Midbrain (tissue), 1 donor: Measurements from ENCODE around the gene NDP.
A peak's percentile ranks its signal among the peaks of the same experiment; 100 is the strongest.
"Not testable (repeated sequence)": the region's sequence is repeated elsewhere in the genome, so short reads cannot be mapped to it uniquely, and the experiment has no call there.

Source experiments
- DNase-seq: peaks from one replicate; lab custom pipeline; 2025; lab: John Stamatoyannopoulos, UW

The NDP gene

GRCh38 chrX:43970528-43970927 is 2.7 kb downstream of the NDP start:
- DNase-seq = no peak

- peak; percentile 47 for DNase-seq
Measured at GRCh38 chrX:43969504-43970501, 3.4 kb downstream of the NDP start.

DNA sequence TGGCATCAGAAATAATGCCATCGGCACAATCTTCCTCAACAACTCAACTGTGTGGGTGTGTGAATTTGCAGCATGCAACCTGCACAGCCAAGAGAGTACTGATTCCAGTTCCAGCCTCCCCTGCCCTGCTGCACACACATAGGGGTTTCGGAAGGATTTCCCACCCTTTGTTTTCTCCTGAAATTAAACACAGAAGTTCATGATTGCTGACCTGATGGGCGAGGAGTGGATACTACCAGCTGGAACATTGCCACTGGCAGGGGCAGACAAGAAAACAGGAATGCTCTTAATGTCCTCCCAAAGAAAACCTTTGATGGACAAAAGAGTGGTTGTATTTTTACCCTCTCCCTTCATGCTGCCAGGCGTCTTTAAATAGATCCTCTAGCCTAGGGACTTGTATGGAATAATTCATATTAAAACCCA is 4.8 kb downstream of the NDP start:
- no peak for DNase-seq

DNA sequence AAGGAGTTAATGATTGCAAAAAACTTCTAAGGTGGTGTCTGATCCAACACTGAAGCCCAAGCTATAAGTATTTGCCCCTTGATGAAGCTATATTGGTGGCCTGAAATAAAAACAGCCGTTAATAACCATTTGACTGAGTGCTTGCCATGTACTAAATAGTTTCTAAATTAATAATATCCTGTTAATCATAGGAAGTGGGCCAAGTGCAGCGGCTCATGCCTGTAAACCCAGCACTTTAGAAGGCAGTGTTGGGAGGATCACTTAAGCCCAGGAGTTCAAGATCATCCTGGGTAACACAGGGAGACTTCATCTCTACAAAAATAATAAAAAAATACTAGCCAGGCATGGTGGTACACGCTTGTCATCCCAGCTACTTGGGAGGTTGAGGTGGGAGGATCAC is 8.3 kb downstream of the NDP start:
- no peak for DNase-seq

- DNase-seq = no peak
Measured at GRCh38 chrX:43963726-43964125, 9.5 kb downstream of the NDP start.

DNA sequence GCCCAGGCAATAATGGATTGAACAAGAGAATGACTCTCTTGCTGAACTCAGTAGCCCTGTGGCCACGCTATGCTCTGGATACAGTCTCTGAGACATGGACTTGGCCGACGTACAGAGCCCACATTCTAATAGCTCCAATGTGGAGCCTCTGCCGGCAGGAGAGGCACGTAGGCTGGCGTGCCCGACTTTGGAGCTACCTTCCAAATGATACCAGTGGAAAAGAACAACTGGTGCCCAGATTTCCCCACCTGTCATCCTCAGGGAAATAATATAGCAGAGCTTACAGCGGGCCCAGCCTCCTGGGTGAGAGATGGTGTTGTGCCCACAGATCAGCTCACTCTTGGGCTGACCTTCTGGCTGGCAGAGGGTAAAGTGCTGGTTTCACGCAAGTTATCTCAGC is 10.6 kb downstream of the NDP start:
- DNase-seq = no peak

- DNase-seq = no peak
Measured at GRCh38 chrX:43961699-43962098, 11.5 kb downstream of the NDP start.

GRCh38 chrX:43958529-43958928 is 14.7 kb downstream of the NDP start:
- DNase-seq = peak; percentile 85

GRCh38 chrX:43956034-43956433 is 17.2 kb downstream of the NDP start:
- no peak for DNase-seq

DNA sequence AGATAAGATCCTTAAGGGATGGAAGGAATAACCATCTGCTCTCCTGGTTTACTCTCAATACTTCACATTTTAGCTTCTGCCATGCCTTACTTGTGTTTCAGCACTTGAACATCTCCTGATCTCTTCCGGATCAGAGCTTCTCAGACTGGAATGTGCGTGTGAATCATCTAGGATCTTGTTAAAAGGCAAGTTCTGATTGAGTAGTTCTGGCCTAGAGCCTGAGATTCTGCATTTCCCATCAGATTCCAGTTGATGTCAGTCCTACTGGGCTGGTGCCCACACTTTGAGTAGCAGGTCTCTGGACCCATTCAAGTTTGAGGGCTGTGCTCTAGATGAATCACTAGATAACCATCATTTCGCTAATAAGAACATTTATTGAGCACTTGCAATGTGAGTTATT is 20.0 kb downstream of the NDP start:
- no peak for DNase-seq

- DNase-seq = peak; percentile 44
Measured at GRCh38 chrX:43949669-43950068, 23.5 kb downstream of the NDP start.

GRCh38 chrX:43940816-43941474 is 32.2 kb downstream of the NDP start:
- no peak for DNase-seq

DNA sequence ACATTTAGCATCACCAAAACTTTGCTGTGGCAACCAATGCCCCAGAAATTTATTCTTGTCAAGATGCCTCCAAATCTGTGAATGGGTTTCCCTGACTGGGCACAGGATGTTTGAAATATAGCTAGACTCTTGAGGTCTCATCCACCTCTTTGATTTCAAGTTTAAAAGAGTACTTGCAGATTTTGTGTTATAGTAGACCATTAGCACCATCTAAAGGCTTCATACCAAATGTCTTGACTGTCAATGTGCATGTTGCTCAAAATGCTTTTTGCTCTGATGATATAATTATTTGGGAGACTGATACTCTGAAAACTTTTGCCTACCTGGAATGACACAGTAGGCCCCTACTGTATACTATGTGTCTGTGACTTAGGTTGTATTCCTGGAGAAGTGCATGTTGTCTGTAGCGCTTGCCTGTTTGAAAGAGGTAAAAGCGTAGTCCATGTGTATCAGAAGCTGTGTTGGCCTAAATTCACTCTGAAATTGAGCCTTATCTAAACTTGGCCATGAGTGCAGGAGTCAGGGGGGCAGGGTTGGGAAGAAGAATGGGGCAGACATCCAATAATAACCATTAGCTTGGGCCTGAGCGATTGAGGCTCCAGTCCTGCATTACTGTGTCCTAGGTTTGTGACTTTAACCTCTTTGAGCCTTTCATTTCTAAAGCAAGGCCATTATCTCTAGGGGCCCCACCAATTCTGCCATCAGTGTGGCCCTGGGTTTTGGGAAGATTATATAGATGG is 33.8 kb downstream of the NDP start:
- DNase-seq = no peak

DNA sequence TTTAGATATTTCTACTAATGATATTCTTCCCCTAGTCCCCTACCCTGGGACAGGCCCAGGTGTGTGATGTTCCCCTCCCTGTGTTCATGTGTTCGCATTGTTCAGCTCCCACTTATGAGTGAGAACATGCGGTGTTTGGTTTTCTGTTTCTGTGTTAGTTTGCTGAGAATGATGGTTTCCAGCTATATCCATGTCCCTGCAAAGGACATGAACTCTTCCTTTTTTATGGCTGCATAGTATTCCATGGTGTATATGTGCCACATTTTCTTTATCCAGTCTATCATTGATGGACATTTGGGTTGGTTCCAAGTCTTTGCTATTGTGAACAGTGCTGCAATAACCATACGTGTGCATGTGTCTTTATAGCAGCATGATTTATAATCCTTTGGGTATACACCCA is 51.2 kb downstream of the NDP start:
- DNase-seq = not testable (repeated sequence)

DNA sequence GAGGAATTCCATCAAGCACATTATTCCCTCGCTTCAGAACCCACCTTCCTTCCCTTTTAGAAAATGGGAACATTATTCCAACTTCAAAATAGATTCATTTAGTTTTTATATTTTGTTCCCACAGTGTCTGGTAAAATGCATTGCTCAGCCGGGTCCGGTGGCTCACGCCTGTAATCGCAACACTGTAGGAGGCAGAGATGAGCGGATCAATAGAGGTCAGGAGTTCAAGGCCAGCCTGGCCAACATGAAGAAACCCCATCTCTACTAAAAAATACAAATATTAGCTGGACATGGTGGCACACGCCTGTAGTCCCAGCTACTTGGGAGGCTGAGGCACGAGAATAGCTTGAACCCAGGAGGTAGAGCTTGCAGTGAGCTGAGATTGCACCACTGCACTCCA is 62.4 kb downstream of the NDP start:
- DNase-seq = not testable (repeated sequence)

- no peak for DNase-seq
Measured at GRCh38 chrX:43910012-43910411, 63.2 kb downstream of the NDP start.

- no peak for DNase-seq
Measured at GRCh38 chrX:43909141-43909540, 64.0 kb downstream of the NDP start.

DNA sequence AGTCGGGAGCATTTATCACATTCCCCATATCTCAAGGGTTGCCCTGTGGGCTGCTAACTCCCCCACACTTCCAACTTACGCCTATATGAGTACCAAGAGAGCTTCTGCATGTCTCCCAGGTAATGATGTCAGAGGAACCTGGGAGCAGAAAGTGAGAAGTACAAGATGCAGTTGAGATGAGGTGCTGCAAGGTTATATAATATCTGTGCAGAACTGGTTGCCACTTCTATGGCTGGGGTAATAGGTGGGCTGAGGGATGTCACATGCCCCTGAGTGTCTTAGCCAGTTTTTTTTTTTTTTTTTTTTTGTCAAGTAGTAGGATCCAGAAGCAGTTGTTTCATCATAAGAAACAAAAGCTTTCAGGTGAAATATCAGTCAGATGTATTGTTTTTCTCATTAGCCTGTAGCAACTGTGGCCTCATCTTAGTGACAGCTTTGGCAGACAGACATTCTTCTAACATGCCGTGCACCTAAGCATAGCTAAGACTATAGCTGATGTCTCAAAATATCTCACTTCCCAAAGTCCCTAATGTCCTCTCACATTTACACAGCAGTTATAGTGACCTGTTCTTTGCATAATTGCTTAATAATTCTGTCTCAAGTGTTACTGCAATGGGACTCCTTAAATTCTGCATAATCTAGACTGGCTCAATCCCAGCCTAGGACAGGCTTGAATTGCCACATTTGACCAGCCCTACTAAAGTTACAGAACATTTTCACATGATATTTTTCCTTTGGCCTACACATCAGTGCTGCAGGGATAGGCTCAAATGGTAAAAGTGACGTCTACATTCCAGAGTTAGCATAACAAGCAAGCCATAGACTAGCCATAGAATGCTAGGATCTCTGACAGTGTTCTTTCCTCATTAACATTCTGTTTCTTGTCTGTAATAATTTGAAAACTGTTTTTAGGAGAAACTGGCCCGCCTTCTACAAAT is 73.0 kb downstream of the NDP start:
- no peak for DNase-seq
